GM18873 (cell line): ENCODE results near the gene WDPCP.
"Not testable (repeated sequence)": the region's sequence is repeated elsewhere in the genome, so short reads cannot be mapped to it uniquely, and the experiment has no call there.

Source experiments
- ATAC-seq: cut with Tn5 transposase; IDR thresholded peaks from one replicate; pipeline ENCODE4 v1.9.1; 2021; ENCODE audit warnings: mild to moderate bottlenecking, moderate library complexity, moderate number of reproducible peaks; ENCODE audit not compliant: unreplicated experiment, low FRiP score

WDPCP gene

GRCh38 chr2:63465633-63466032, 122.6 kb downstream of the WDPCP start:
- ATAC-seq = no peak

GRCh38 chr2:63463142-63463541, 125.1 kb downstream of the WDPCP start:
- ATAC-seq = no peak

- no peak for ATAC-seq
Observed at GRCh38 chr2:63446658-63447057, 141.6 kb downstream of the WDPCP start.

- no peak for ATAC-seq
Observed at GRCh38 chr2:63444565-63445288, 143.6 kb downstream of the WDPCP start.

- ATAC-seq = no peak
Observed at GRCh38 chr2:63440612-63441011, 147.7 kb downstream of the WDPCP start.

GRCh38 chr2:63438181-63438580, 150.1 kb downstream of the WDPCP start:
- no peak for ATAC-seq

GRCh38 chr2:63436488-63436887, 151.8 kb downstream of the WDPCP start:
- ATAC-seq = no peak

- ATAC-seq = no peak
Observed at GRCh38 chr2:63435070-63435469, 153.2 kb downstream of the WDPCP start.

GRCh38 chr2:63434024-63435001, 154.0 kb downstream of the WDPCP start:
- no peak for ATAC-seq

- ATAC-seq = no peak
Observed at GRCh38 chr2:63432373-63432772, 155.9 kb downstream of the WDPCP start.

- ATAC-seq = no peak
Observed at GRCh38 chr2:63425606-63426005, 162.7 kb downstream of the WDPCP start.

GRCh38 chr2:63425079-63425416, 163.2 kb downstream of the WDPCP start:
- ATAC-seq = no peak

GRCh38 chr2:63424329-63425078, 163.8 kb downstream of the WDPCP start:
- peak; percentile 79 for ATAC-seq

GRCh38 chr2:63422556-63422955, 165.7 kb downstream of the WDPCP start:
- no peak for ATAC-seq

GRCh38 chr2:63408530-63408929, 179.7 kb downstream of the WDPCP start:
- ATAC-seq = no peak

GRCh38 chr2:63406641-63407040, 181.6 kb downstream of the WDPCP start:
- ATAC-seq = no peak

- no peak for ATAC-seq
Observed at GRCh38 chr2:63403820-63404219, 184.5 kb downstream of the WDPCP start.

GRCh38 chr2:63402889-63403288, 185.4 kb downstream of the WDPCP start:
- not testable (repeated sequence) for ATAC-seq

GRCh38 chr2:63399156-63399555, 189.1 kb downstream of the WDPCP start:
- no peak for ATAC-seq

- ATAC-seq = no peak
Observed at GRCh38 chr2:63379451-63379850, 208.8 kb downstream of the WDPCP start.

GRCh38 chr2:63378589-63378988, 209.7 kb downstream of the WDPCP start:
- ATAC-seq = no peak
